NT2/D1 (cell line): ENCODE data around the gene EPHB2.

Experiments used
- SUZ12 ChIP-seq: IDR thresholded peaks from 2 replicates; pipeline ENCODE4 v1.6.1; 2011; ENCODE audit not compliant: insufficient read length, insufficient read depth; ENCODE audit errors: extremely low read depth
- YY1 ChIP-seq: IDR thresholded peaks from 2 replicates; pipeline ENCODE4 v1.6.1; 2011; ENCODE audit not compliant: insufficient read length, insufficient read depth
- ZNF274 ChIP-seq: IDR thresholded peaks from 2 replicates; pipeline ENCODE4 v1.6.1; 2011; ENCODE audit warnings: mild to moderate bottlenecking, low read depth, low read length

GRCh38 chr1:22844621-22845020, 134.0 kb downstream of the EPHB2 start:
- TF ChIP-seq ZNF274 (no peak), SUZ12 (no peak), YY1 (no peak)
